HG03025 (cell line): ENCODE measurements around the gene OR10A5.
A peak's percentile ranks its signal among the peaks of the same experiment; 100 is the strongest.
"Not testable (repeated sequence)": the region's sequence is repeated elsewhere in the genome, so short reads cannot be mapped to it uniquely, and the experiment has no call there.

Experiments used
- ATAC-seq: cut with Tn5 transposase; IDR thresholded peaks from one replicate; pipeline ENCODE4 v1.9.1; 2021; ENCODE audit warnings: mild to moderate bottlenecking, moderate library complexity; ENCODE audit not compliant: unreplicated experiment, low FRiP score

The OR10A5 gene, protein sequence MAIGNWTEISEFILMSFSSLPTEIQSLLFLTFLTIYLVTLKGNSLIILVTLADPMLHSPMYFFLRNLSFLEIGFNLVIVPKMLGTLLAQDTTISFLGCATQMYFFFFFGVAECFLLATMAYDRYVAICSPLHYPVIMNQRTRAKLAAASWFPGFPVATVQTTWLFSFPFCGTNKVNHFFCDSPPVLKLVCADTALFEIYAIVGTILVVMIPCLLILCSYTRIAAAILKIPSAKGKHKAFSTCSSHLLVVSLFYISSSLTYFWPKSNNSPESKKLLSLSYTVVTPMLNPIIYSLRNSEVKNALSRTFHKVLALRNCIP

DNA sequence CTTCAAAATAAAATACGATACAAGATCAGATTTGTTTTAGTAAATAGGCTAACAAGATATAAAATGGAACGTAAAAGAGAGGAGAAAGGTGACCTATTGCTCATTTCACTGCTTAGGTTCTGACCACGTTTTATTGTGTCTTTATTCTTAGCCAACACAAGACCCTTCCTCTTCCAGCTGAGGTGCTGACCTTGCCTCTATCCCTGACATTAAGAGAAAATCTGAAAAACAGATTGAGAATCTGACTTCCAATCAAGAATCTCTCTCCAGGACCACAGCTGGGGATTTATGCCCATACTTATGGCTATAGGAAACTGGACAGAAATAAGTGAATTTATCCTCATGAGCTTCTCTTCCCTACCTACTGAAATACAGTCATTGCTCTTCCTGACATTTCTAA is at the start of gene OR10A5:
OR10A5 (plus strand) TSS at position 301 of the 400 bp plus-strand sequence; CDS start at position 301, 0 bp downstream.
- ATAC-seq: no peak

GRCh38 chr11:6799402-6799801 is 46.1 kb upstream of the OR10A5 start, which contains the start of gene OR6A2:
OR6A2 (minus strand) TSS chr11:6799689; CDS start chr11:6795708, 3,981 bp downstream.
- no peak for ATAC-seq

DNA sequence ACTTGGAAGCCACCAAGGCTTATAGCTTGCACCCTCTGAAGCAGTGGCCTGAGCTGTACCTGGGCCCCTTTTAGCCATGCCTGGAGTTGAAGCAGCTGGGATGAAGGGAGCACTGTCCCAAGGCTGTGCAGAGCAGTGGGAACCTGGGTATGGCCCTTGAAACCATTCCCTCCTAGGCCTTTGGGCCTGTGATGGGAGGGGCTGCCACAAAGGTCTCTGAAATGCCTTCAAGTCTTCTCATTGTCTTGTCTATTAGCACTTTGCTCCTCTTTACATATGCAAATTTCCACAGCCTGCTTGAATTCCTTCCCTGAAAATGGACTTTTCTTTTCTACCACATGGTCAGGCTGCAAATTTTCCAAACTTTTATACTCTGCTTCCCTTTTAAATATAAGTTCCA is 44.4 kb upstream of the OR10A5 start:
- not testable (repeated sequence) for ATAC-seq

GRCh38 chr11:6812390-6813005 is 33.0 kb upstream of the OR10A5 start:
- ATAC-seq: peak; percentile 80

GRCh38 chr11:6813656-6814055 is 31.8 kb upstream of the OR10A5 start:
- no peak for ATAC-seq

DNA sequence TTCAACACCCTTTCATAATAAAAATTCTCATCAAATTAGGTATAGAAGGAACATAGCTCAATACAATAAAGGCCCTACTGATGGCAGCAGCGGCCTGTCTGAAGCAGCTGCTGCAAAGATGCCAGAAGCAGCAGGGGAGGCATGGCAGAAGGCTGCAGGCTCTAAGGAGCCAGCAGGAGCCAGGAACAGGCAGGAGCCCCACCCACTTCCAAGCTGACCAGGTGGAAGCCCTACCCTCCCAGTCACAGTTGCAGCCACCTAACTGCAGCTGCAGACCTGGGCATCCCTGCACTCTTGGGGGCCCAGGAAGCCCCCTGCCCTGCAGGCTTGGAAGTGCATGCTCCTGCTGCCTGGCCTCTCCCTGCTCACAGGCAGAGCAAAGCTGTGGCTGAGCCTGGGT is 27.8 kb upstream of the OR10A5 start:
- ATAC-seq: no peak

- no peak for ATAC-seq
Observed at GRCh38 chr11:6818967-6819366, 26.5 kb upstream of the OR10A5 start.

DNA sequence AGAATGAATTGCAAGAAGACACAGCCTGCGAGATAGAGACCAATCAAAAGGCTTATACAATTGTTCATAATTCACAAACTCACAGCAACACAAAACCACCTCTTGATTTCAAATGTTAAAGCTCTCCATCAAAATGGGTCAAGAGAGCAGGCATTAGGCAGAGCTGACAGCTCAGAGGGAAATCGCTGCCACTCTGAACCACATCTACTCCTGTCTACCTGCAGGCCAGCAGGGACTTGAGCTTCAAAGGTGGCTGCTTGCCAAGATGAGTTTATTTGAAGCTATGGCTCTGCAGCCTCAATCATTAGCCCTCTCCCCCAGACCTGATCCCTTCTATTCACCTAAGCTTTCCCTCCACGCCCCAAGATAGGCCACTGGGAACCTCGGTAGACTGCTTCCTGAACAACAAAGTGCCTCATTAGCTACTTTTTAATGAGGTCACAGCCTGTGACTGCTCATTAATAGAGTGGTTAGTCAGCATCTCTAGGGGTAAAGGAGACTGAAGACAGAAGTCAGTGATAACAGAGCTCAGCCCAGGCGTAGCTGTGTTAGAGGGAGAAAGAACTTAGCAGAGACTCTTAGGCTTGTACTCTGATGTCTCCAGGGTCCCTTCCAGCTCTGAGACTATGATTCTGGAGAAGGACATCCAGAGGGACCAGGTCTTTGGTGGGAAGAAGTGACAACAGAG is 21.2 kb upstream of the OR10A5 start:
- no peak for ATAC-seq

DNA sequence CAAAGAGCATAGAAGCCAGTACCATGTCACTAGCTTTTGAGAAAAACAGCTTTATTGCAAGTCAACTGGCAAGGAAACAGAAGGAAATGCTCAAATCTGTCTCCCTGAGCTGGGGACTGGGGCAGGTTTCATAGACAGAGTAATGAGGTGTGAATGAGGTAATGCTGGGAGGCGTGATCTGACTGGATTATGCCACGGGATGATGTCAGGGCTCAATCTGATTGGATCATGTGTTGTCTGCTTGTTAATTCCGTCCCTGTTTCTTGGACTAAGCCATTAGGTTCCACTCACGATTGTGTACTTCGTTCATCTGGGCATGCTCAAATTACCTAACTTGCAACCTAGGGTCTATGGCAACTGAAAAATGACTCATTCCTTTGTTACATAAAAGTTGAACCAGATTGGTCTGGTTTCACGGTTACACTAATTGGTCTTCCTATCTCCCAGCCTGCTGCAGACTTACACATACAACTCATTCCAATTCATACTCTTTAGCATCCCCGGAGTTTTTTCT is 20.2 kb upstream of the OR10A5 start:
- ATAC-seq: no peak

DNA sequence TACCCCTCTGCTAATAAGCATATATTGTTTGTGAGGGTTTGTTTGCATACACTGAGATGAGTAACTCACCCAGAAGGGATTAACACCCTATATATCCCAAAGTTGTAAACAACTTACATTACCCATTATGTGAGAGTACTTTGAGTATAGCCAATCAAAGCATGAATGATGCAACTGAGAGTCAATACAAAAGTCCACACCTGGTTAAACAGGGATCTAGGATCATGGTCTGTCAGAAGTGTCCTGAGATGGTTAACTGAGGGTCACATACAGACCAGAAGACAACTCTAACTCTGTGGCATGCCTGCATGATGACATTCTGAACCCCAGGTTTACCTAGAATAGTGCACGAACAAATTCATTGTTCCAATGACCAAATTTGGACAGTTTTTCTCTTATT is 17.4 kb upstream of the OR10A5 start:
- no peak for ATAC-seq

DNA sequence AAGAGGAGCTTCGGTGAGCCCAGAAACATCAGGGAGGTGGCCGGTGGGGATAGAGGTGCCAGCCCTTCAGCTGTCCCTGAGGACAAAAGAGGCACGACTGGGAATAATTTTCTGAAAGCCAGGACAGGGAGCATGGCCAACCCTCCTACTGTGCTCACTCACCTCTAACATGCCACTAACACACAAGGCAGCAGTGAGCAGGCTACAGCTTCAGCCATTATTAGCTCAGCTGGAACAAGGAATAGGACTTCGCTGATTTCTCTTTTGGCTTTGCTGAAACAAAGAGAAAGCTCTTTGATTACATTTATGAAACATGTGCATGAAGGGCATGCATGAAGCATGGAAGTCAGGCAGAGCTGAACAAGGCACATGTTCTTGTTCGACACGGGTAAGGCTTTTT is 12.1 kb upstream of the OR10A5 start:
- ATAC-seq: no peak

DNA sequence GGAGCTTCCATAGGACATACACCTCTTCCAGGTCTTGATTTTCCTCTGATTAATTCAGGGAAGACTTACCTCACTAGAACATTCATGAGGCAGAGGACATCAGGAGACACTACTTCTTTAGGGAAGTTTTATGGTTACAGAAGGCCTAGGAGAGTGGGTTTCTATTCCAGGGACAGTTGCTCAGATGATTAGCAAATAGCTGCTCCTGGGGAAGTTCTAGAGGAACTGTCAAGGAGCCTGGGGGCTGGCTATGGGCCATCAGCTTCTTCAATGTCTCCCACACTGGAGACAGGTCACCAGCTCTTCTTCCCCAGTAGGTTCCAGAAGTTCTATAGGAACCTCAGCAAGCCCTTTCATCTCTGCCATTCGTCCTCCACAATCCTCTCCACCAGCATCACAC is 11.5 kb upstream of the OR10A5 start:
- no peak for ATAC-seq

GRCh38 chr11:6841694-6842093 is 3.8 kb upstream of the OR10A5 start:
- no peak for ATAC-seq

DNA sequence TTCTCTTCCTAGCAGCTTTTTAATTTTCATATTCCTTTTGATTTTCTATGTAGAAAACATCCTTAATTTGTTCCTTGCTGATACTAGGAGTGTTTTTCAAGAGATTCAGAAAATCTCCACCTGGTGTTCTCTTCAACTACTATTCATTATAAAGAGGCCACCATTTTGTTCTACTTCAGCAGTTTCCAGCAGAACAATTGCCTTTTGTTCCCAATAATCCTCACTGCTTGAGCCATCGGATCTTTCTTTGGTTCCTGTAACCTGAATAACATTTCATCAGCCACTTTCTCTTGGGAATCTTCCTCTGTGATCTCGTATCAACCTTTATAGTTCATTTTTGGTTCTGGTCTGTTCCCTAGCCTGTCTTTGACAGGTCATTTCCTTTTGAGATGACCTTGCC is 1.8 kb upstream of the OR10A5 start:
- no peak for ATAC-seq

DNA sequence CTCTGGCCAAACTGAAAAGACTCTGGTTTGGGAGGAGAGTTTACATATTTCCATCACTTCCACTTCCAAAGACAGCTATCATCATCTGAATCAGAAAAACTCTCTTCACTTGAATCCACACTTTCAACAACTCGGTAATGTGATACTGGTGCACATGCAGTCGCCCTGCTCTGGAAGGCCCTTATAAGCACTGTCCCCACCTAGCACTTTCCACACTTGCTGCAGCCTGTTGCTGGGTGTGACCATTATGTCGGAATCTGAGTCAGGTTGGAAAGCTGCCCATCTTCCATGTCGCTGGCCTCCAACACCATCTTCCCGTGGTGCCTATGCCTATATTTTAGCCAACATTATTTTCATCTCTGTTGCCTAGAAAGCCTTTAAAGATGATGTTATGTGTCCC is 1.1 kb upstream of the OR10A5 start:
- ATAC-seq: no peak

DNA sequence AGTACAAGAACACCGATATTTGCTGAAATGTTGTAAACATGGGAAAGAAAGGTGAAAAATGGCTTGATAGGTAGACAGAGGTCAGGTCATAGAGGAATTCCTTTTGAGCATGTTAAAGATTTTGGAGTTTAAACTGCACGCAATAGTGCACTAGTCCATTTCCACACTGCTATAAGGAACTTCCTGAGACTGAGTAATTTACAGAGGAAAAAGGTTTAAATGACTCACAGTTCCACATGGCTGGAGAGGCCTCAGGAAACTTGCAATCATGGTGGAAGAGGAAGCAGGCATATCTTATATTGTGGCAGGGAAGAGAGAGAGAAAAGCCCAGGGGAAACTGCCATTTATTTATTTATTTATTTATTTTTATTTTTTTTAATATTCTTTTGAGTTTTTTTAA is 5.0 kb downstream of the OR10A5 start:
- ATAC-seq: no peak

DNA sequence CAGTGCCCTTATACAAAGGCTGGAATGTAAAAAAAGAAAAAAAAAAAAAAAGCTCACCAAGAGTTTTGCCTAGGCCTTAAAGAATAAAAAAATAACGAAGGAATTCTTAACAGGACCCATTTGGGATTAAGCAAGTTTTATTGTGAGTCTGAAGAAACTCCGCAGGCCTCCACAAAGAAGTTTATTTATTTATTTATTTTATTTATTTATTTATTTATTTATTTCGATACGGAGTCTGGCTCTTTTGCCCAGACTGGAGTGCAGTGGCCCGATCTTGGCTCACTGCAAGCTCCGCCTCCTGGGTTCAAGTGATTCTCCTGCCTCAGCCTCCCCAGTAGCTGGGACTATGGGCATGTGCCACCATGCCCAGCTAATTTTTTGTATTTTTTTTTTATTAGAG is 9.3 kb downstream of the OR10A5 start:
- not testable (repeated sequence) for ATAC-seq

DNA sequence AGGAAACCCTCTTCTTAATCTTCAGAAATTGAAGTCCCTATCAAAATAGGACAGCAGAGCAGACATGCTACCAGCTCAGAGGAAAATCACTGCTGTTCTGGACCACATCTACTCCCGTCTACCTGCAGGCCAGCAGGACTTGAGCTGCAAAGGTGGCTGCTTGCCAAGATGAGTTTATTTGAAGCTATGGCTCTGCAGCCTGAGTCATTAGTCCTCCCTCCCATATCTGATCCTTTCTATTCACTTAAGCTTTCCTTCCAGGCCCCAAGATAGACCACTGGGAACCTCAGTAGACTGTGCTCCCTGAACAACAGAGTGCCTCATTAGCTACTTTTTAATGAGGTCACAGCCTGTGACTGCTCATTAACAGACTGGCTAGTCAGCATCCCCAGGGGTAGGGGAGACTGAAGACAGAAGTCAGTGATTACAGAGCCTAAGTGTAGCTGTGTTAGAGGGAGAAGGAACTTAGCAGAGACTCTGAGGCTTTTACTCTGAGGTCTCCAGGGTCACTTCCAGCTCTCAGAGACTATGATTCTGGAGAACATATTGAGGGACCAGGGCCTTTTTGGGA is 10.6 kb downstream of the OR10A5 start:
- ATAC-seq: no peak

- no peak for ATAC-seq
Observed at GRCh38 chr11:6856871-6857270, 11.4 kb downstream of the OR10A5 start.

DNA sequence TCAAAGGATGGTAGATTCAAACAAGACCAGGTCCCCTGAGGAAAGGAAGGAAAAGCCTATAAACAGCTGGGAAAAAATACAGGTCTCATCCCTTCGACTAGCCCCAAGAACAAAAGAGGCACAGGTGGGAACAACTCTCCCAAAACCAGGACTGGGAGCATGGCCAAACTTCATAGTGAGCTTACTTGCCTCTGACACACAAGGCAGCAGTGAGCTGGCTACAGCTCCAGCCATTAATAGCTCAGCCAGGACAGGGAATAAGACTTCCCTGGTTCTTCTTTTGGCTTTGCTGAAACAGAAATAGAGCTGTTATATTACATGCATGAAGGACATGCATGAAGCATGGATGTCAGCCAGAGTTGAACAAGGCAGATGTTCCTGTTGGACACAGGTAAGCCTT is 17.5 kb downstream of the OR10A5 start, which contains the start of gene OR10A2:
OR10A2 (plus strand) TSS at position 97 of the 400 bp plus-strand sequence. CDS start 6,698 bp downstream, outside the sequence.
- no peak for ATAC-seq

- ATAC-seq: no peak
Observed at GRCh38 chr11:6864438-6864837, 19.0 kb downstream of the OR10A5 start.
